Stimulated activated CD8-positive, alpha-beta memory T cell treated with anti-CD3 and anti-CD28 coated beads, Interleukin-4, amount 100 ng/mL, for 24 hours (primary cell): ENCODE data around the gene KLHL14.

Experiments
- DNase-seq: peaks from one replicate; pipeline ENCODE4 v3.0.0-alpha.2; 2020; ENCODE audit warnings: low read depth

The KLHL14 gene

DNA sequence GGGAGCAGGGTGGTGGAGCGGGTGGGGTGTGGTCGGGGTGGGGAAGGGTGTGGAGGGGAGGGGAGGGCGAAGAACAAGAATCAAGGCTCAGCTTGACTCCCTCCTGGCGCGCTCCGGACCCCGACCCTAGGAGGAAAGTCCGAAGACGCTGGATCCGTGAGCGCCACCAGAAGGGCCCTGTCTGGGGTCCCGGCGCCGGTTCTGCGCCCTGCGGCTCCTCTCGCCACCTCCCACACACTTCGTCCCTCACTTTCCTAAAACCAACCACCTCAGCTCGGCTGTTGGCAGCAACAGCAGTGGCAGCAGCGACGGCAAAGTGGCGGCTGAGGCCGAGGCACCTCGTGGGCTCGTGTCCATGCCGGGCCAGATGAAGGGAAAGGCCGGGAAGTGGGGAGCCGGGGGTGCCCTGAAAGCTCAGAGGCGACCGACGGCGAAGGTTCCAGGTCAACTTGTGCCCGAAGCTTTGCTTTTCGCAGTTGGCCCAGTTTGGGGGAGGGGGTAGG, 2.1 kb downstream of the KLHL14 start:
- no peak for DNase-seq

DNA sequence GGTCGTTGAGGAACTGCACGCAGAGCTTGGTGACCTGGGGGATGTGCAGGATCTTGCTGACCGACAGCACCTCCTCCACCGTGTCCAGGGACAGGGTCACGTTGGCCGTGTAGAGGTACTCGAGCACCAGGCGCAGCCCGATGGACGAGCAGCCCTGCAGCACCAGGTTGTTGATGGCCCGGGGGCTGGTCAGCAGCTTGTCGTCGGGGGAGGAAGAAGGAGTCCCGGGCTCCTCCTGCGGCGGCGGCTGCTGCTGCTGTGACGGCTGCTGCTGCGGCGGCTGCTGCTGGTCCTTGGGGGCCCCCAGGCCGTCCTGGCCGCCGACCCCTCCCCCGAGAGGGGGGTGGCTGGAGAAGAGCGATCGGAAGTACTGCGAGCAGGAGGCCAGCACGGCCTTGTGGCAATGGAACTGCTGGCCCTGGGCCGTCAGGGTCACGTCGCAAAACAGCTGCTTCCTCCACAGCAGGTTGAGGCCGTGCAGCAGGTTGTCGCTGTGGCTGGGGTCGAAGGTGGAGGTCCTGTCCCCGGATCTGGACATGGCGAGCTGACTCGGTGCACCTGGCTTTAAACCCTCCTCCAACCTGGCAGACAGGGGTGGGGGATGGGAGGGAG, 2.7 kb downstream of the KLHL14 start:
- no peak for DNase-seq

DNA sequence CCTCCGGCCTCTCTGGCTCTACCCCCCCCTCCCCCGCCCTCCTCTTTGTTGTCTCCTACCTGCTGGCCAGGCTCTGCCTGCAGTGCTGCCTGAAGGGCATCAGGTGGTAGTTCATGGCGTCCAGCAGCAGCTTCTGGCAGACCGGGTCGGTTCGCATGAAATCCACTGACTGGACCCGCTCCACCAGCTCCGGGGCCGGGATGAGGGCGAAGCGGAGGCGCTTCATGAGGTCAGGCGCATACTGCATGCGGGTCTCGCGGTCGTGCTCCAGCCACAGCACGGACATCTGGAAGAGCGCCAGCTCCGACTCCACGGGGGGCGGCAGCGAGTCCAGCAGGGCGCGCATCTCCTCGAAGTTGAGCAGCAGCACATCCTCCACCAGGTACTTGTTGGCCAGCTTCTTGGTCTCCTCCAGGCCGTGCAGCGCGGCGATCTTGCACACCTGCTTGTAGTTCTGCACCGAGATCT, 3.2 kb downstream of the KLHL14 start:
- DNase-seq = no peak

DNA sequence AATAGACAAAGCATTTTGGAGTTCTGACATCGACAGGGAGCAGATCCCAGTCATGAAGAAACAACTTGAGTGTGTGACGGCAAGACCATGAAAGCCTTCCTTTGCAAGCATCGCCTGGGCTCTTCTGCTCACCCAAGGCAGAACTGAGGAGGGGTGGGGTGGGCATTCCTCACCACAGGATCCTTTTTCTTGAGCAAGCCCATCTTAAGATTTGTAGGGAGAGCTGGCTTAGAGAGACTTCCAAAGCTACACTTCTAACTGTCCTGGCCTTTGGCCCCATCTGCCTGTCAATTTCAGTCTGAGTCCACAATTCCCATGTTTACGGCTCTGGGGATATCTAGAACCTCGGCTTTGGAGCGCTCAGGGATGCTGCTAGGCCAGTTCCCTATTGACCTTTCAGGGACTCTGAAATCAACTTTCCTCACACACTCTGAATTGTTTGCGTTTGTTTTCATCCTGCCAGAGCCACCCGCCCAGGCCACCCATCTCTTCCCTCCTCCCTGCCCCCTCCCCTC, 3.7 kb downstream of the KLHL14 start:
- no peak for DNase-seq

DNA sequence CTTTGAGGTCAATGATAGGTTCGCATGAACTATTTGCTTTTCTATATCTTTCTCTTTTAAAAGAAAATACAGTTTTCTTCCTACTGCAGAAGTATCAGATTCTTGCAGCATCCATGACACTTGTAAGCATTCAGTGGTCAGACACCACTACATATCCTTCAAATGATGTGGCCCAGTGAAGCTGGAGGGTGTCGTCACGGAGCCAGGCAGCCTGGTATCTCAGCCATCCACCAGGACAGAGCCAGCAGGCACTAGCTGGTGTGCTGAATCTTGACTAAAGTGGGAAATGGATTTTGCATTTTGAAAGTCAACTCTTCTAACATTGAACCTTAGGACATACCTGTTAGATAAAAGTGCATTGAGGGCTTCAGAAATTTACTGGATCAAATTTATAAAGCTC, 5.4 kb downstream of the KLHL14 start:
- DNase-seq = no peak

DNA sequence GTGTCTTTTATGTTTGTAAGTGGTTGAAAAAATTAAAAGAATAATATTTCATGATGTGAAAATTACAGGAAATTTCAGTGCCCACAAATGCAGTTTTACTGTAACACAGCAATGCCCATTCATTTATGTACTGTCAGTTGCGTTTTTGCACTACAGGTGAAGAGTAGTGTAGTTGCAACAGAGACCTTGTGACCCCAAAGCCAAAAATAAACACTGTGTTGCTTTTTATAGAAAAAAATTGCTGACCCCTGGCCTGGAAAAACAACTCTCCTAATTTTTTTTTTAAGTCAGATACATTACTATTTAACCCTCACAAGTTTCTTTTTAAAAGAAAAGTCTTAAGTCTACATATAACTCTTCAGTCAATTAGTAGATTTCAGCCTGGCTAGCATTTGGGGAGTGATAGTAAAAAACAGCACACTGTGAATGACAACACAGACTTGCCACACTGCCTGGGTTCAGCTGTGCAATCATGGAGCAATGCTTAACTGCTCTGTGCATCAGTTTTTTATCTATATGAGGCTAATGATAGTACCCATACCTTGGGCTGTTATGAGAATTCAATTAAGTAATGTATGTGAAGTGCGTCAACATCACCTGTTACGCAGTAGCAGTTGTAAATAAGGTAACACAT, 8.1 kb downstream of the KLHL14 start:
- DNase-seq = no peak

GRCh38 chr18:32763293-32763692, 9.5 kb downstream of the KLHL14 start:
- DNase-seq = no peak

DNA sequence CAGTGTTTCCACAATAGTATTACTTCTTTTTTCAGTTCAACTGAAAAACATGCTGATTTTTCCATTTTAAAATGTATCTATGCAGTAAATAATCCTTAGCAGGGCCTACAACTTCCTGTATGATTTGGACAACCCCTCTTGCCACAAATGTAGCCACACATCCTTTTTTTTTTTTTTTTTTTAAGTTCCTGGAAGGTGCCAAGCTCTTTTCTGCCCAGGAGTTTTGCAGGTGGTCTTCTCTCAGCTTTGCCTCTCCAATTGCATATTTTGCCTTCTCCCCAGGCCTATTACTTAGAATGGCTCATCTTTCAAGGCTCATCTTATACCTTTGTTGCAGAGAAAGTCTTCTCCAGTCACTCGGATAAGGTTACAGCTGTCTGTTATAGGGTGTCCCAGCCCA, 11.6 kb downstream of the KLHL14 start:
- DNase-seq = no peak

GRCh38 chr18:32760391-32760790, 12.4 kb downstream of the KLHL14 start:
- DNase-seq = no peak

DNA sequence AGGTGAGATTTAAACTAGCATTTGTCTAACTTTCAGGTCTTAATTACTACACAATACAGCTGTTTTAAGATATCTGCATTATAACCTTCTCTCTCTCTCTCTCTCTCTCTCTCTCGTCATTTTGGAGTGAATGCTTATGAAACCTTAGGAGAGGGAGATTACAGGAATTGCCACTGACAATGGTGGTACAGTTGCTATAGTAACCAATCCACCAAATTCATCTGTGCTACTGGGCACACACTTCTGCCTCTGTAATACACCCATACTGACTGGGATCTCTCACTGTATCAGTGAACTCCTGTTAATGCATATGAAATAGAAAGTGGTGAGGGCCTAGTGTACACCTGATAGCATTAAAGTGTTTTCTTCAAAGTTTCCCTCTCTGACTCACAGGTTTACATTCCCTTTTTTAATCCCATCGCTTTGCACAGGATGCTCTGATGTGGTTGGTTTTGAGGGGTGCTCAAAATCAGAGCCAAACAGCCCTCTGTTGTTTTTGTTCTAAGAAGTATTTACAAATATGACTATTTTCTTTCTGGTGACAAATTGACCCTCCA, 13.1 kb downstream of the KLHL14 start:
- no peak for DNase-seq

DNA sequence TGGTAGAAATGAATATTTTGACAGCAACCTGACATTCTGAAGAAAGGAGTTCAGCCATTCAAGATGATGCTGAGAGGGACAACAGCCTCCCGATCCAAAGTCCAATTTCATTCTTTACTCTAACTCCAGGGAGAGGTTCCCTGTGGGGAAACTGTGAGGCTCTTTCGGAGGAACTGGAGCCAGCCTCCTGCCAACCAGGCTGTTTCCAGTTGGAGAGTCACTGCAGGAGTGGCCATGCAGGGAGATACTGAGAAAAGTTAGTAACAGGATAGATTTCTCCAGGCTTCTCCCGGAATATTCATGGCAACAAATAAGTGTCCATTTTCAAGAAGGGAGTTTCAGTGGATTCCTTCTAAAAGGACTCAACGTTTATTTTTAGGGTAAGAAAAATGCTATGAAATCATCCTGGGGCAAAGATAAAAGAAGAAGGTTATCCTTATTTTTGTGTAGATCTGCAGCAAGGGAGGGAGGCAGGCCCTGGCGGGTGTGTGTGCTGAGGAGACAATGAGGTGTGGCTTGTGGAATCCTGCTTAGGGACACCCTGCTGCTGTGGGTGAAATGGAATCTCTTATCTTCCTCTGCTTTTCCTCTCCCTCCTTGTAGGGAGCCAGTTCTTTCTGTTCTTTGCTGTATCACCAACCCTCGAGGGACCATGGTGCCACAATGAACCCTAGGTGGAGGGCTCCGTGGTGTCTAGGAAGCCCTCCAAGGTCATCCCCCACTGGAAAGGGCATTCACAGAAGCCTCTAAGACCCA, 18.1 kb downstream of the KLHL14 start:
- DNase-seq = no peak

GRCh38 chr18:32753656-32754260, 19.1 kb downstream of the KLHL14 start:
- DNase-seq = no peak

DNA sequence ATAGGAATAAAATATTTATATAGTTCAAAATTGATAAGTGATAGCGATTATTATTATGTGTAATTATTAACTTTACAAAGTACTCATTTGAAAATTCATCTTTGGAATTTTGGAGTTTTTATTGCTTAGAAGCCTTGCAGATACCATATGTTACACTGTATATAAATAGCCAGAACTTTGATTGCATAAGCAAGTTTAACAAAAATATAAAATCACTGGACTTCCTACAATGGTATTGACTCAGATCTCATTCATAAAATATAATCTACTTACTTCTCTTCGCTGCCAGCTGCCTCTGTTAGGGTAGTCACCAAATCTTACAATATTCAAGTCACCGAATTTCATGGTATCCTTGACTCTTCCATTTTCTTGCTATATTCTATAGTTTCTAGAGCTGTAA, 22.5 kb downstream of the KLHL14 start:
- DNase-seq = no peak

DNA sequence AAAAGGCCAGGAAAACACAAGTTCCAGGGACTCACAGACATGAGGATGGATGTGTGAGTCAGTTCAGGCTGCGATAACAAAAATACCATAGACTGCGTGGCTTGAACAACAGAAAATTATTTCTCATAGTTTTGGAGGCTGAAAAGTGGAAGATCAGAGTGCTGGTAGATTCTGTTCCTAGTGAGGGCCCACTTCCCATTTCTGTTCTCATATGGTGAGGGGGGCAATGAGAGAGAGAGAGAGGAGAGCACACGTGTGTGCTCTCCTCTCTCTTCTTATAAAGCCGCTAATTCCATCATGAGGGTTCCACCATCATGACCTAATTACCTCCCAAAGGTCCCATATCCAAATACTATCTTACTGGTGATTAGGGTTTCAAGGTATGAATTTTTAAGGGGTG, 23.0 kb downstream of the KLHL14 start:
- no peak for DNase-seq

GRCh38 chr18:32742579-32742978, 30.2 kb downstream of the KLHL14 start:
- no peak for DNase-seq

GRCh38 chr18:32735781-32736180, 37.0 kb downstream of the KLHL14 start:
- DNase-seq = no peak

GRCh38 chr18:32734442-32734841, 38.4 kb downstream of the KLHL14 start:
- DNase-seq = no peak

DNA sequence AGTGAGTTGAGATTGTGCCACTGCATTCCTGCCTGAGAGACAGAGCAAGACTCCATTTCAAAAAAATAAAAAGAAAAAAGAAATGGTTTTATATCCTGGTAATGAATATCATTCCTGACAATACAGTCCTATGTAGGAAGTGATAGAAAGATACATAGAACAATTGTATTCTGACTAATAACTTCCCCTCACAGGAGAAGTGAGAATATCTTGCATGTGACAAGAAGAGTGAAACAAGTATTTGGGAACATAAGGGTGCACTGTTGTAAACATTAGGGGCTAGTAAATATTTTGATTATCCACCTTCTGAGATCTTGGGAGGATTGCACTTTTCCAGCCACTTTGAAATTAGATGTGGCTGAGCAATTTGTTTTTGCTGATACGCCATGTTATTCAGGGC, 40.7 kb downstream of the KLHL14 start:
- no peak for DNase-seq

DNA sequence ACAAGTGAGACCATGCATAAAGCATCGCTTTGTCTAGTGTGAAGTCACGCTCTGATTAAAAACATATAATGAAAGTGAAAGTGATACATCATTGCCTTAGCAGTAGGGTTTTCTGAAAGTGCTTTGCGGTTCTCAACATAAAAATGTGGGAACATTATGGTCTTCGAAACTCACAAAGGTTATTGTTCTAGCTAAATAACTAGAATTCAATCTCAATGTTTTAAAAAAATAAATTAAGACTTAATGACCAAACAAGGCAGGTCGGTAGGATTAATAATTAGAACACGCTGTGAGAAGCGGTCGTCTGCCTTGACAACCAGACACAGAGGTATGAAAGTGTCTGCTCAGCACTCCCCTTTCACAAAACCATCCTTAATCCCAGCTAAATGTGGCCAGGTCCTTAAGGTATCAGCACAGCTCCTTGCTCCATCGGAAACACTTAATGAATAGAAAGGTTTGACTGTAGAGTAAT, 42.2 kb downstream of the KLHL14 start:
- no peak for DNase-seq

- no peak for DNase-seq
Observed at GRCh38 chr18:32730068-32730467, 42.8 kb downstream of the KLHL14 start.

DNA sequence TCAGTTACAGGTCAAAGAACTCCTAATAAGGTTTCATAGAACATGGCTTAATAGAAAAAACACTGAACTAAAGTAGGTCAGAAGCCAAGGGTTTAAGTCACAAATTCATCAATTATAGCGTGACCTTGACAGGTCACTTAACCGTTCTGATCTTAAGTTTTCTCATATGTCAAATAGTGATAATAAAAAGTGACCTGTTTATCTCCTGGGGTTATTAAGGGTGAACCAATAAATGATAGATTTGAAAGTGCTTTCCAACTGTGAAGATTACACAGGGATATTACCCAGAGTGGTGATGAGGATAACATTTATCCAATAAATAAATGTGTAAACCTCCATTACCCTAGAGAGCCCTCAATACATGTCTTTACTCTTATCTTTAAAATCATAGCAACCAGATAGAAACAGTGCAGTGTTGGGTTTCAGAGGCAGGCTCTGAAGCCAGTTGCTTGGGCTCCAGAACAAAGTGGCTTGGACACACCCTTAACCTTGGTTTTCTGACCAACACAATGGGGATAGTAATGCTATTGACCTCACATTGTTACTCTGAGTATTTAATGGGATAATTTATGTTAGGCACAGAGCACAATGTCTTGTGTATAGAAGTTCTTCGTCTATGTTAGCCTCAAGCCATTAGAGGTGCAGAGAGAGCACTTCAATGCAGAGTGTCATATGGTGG, 48.6 kb downstream of the KLHL14 start:
- no peak for DNase-seq

DNA sequence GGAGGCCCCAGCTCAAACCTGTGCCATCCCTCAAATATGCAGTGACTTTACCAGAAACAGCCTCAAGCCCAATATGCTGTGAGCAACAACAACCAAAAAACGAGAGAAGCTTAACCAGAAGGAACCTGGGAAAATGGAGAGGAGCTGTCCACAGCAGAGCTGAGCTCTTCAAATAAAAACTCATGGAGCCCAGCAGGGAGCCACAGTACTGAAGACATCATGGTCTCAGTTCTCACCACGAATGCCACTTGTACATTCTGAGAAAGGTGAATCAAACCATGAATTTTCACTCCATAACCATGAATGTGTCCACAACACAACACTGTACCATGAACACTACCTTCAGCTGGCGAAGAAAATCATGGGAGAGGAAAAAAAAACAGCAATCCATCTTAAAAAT, 50.5 kb downstream of the KLHL14 start:
- DNase-seq = no peak
